Measurements from ENCODE around the gene CD164L2.

The CD164L2 gene

DNA sequence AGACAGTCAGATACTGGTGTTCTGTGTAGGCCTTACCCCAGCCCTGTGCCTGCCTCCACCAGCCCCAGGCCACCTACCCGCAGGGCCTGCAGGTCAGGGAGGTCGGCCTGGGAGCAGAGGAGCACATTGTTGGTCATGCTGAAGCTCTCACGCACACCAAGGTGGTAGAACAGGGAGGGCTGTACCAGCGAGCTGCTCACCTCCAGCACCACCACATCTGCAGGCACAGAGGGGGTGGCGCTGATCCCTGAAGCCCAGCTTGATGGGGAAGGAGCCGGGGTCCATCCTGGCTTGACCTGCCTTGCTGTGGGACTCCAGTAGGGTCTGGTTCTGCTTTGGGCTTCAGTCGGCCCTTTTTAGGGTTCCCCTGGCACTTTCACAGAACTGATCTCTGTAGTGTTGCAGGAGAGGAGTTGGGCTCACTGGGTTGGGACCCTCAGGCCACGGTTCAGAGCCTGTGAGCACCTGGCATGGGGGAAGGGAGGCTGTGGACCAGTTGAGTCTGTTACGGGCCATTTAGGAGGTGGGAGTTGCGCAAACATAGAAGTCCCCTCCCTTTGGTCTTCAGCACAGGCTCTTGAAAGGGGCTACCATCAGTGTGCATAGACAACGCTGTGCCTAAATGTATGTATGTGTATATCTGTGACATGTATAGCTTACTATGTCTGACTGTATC, 18.3 kb downstream of the CD164L2 start:
- TF ChIP-seq CTCF (IDR thresholded peaks at IDR 0.05; ENCODE audit: low read depth, low read length) = no peak
- DNase-seq (ENCODE audit: extremely low read depth, low read depth) = no peak

GRCh38 chr1:27363766-27364695, 19.1 kb downstream of the CD164L2 start:
- no peak for TF ChIP-seq CTCF (IDR thresholded peaks at IDR 0.05; ENCODE audit: low read depth, low read length)
- no peak for DNase-seq (ENCODE audit: extremely low read depth, low read depth)

DNA sequence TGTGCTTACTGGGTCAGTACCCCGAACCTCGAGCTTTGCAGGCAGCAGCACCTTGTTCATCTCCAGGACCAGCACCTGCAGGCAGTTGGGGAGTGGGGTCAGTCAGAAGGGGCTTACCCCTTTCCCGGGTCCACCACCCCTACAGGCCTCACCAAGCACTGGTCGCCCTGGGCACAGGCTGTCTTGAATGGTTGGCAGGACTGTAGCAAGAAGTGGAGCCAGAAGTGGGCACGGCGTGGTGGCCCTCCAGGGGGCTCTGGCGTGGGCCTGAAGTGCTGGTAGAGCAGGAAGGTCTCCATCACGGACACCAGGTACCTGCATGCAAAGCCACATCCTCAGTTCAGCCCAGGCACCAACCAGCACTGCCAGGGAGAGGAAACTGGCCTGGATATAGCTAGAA, 21.6 kb downstream of the CD164L2 start:
- no peak for TF ChIP-seq CTCF (IDR thresholded peaks at IDR 0.05; ENCODE audit: low read depth, low read length)
- DNase-seq (ENCODE audit: extremely low read depth, low read depth) = no peak

GRCh38 chr1:27361044-27361402, 22.1 kb downstream of the CD164L2 start:
- TF ChIP-seq CTCF (IDR thresholded peaks at IDR 0.05; ENCODE audit: low read depth, low read length) = no peak
- no peak for DNase-seq (ENCODE audit: extremely low read depth, low read depth)

DNA sequence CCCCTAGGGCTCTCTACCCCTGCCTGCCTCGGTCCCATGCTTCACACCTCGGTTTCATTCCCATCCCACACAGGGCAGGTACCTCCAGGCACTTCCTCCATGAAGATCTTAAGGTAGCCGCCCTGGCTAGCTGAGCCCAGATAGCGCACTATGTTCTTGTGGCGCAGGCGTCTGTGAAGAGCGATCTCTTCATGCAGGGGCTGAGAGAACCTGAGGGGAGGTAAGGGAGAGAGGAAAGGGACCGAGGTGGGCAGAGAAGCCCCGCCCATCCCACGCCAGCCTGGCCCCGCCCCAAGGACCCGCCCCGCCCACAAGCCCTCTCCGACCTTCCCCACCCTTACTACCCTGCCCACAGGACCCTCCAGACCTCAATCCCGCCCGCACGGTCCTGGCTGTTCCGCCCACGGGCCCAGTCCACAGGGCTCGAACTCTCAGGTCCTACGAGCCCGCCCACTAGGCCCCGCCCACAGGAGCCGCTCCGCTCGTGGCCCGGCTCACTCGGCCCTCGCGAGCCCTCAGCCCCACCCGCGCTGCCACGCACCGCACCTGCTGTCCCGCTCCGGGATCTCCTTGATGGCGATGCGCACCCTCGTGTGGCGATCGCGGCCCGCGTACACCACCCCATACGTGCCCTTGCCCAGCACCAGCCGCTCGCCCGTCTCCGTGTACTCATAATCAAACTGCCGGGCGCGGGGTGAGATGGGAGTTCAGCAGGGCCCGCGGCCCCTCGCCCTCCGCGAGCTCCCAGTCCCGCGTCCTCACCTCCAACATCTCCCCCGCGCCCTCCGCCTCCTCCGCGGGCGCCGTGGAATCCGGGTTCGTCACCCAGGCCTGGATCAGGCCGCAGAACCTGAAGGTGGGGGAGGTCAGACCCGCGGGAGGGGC, 22.7 kb downstream of the CD164L2 start:
- TF ChIP-seq CTCF (IDR thresholded peaks at IDR 0.05; ENCODE audit: low read depth, low read length) = no peak
- DNase-seq (ENCODE audit: extremely low read depth, low read depth) = no peak

GRCh38 chr1:27359822-27360158, 23.3 kb downstream of the CD164L2 start:
- TF ChIP-seq CTCF (IDR thresholded peaks at IDR 0.05; ENCODE audit: low read depth, low read length) = no peak
- DNase-seq (ENCODE audit: extremely low read depth, low read depth) = no peak
